Natural killer cell (primary cell): ENCODE measurements around the gene CEND1. TPM values are rescaled to one million over a fixed set of nuclear protein-coding genes. Genes with fewer than 3 reads are reported as not detected.
A peak's percentile ranks its signal among the peaks of the same experiment; 100 is the strongest.

Experiments
- ATAC-seq, 3 donors: fragments of 150-1000 bp in 2 of 3; fragments of 200-7000 bp in 1 of 3; cut with Tn5 transposase; 1 replicate in 1 of 3; 2 replicates in 2 of 3; pipeline ENCODE4 v1.10.0; 2021; ENCODE audit warnings: mild to moderate bottlenecking in 2 of 3, moderate library complexity in 2 of 3
- DNase-seq, 2 donors: peaks; one replicate each; pipeline versions ENCODE4 v3.0.0 to v3.0.0-alpha.2; 2013 to 2021; ENCODE audit warnings: mixed read lengths in 1 of 2
- H3K27ac ChIP-seq: one replicate; pipeline ENCODE4 v1.5.1; 2013; ENCODE audit warnings: mild to moderate bottlenecking, low read length
- H3K27me3 ChIP-seq: one replicate; pipeline ENCODE4 v1.6.1; 2013; ENCODE audit warnings: low read length; ENCODE audit not compliant: control insufficient read depth, insufficient read depth
- H3K36me3 ChIP-seq: one replicate; pipeline ENCODE4 v1.6.1; 2013; ENCODE audit warnings: low read length; ENCODE audit not compliant: control insufficient read depth, insufficient read depth
- H3K4me1 ChIP-seq: one replicate; pipeline ENCODE4 v1.6.1; 2013; ENCODE audit warnings: low read length; ENCODE audit not compliant: control insufficient read depth, insufficient read depth
- H3K4me3 ChIP-seq: one replicate; pipeline ENCODE4 v1.5.1; 2013; ENCODE audit warnings: low read length
- H3K9me3 ChIP-seq: one replicate; pipeline ENCODE4 v1.6.1; 2013; ENCODE audit warnings: low read length; ENCODE audit not compliant: control insufficient read depth, insufficient read depth
- H3K27ac Mint-ChIP-seq, 2 donors: one replicate each; pipeline ENCODE4 v1.8.0; 2022; ENCODE audit warnings: mild to moderate bottlenecking in 2 of 2, mixed read lengths in 2 of 2, moderate library complexity in 1 of 2
- H3K27me3 Mint-ChIP-seq, 2 donors: one replicate each; pipeline ENCODE4 v1.8.0; 2022; ENCODE audit warnings: low read depth in 2 of 2, mixed read lengths in 2 of 2
- H3K36me3 Mint-ChIP-seq: one replicate; pipeline ENCODE4 v1.8.0; 2022; ENCODE audit warnings: mixed read lengths
- H3K4me1 Mint-ChIP-seq, 2 donors: one replicate each; pipeline ENCODE4 v1.8.0; 2022; ENCODE audit warnings: mixed read lengths in 2 of 2
- H3K4me3 Mint-ChIP-seq: one replicate; pipeline ENCODE4 v1.8.0; 2022; ENCODE audit warnings: mild to moderate bottlenecking, moderate library complexity, mixed read lengths
- H3K9me3 Mint-ChIP-seq, 2 donors: one replicate each; pipeline ENCODE4 v1.8.0; 2022; ENCODE audit warnings: mixed read lengths in 2 of 2
- WGBS: methylation state at CpG from one replicate; pipeline ENCODE4 v1.1.7; 2013; ENCODE audit warnings: missing lambda C conversion rate; ENCODE audit not compliant: insufficient coverage; 5-methylcytosine and 5-hydroxymethylcytosine counted together
- intact Hi-C: fragments of 100-400 bp; cut with micrococcal nuclease; formaldehyde crosslinking; loops from one replicate; pipeline ENCODE4 v1.14.2; 2022
- total RNA-seq, 4 donors: library from RNA; stranded (reverse); fragments of 120-200 nt in 1 of 4; gene quantifications; one replicate each; pipeline versions ENCODE4 v1.2.3 to v1.2.4, GENCODE V29; 2013 to 2022
- TF ChIP-seq, protein P1 (sequence below): fragments of 200-600 bp; IDR thresholded peaks from one replicate; pipeline ENCODE4 v1.8.0; 2022; ENCODE audit warnings: antibody characterized with exemption

The CEND1 gene
- total RNA-seq, 3 donors from 2014 or later (not counting 1 experiment from before 2014, with no cell fraction given), result not detected

GRCh38 chr11:819943-820649 is 30.2 kb upstream of the CEND1 start:
- intact Hi-C loops, result loop anchor here (1.0 kb wide), 1 partner anchor 11 kb away; the partner anchor contains the start of gene RPLP2
- Mint-ChIP-seq H3K36me3 (no peaks in the 10 kb centered on the region), H3K27me3 (no peaks in the 10 kb centered on the region), H3K27ac (peak overlapping the region; percentile 81 to 88), H3K9me3 (no peaks in the 10 kb centered on the region), H3K4me3 (peak overlapping the region; percentile 90), H3K4me1 (peaks cover 0 to 17% of the 10 kb centered on the region in 2 donors)
- H3K4me3 ChIP-seq, result peak overlapping the region; percentile 59
- H3K4me1 ChIP-seq, result peaks cover 33% of the 10 kb centered on the region
- peaks cover 9% of the 10 kb centered on the region for H3K36me3 ChIP-seq
- DNase-seq, result peak; percentile 95 to 96
- peak; percentile 77 to 88 (median 78) for ATAC-seq
- TF ChIP-seq, protein P1, sequence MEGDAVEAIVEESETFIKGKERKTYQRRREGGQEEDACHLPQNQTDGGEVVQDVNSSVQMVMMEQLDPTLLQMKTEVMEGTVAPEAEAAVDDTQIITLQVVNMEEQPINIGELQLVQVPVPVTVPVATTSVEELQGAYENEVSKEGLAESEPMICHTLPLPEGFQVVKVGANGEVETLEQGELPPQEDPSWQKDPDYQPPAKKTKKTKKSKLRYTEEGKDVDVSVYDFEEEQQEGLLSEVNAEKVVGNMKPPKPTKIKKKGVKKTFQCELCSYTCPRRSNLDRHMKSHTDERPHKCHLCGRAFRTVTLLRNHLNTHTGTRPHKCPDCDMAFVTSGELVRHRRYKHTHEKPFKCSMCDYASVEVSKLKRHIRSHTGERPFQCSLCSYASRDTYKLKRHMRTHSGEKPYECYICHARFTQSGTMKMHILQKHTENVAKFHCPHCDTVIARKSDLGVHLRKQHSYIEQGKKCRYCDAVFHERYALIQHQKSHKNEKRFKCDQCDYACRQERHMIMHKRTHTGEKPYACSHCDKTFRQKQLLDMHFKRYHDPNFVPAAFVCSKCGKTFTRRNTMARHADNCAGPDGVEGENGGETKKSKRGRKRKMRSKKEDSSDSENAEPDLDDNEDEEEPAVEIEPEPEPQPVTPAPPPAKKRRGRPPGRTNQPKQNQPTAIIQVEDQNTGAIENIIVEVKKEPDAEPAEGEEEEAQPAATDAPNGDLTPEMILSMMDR, result no peak
- no peaks in the 10 kb centered on the region for H3K9me3 ChIP-seq
- H3K27ac ChIP-seq, result peak overlapping the region; percentile 81
- no peaks in the 10 kb centered on the region for H3K27me3 ChIP-seq
- 3% methylated on average over 47 of the region's 47 CpGs for WGBS

DNA sequence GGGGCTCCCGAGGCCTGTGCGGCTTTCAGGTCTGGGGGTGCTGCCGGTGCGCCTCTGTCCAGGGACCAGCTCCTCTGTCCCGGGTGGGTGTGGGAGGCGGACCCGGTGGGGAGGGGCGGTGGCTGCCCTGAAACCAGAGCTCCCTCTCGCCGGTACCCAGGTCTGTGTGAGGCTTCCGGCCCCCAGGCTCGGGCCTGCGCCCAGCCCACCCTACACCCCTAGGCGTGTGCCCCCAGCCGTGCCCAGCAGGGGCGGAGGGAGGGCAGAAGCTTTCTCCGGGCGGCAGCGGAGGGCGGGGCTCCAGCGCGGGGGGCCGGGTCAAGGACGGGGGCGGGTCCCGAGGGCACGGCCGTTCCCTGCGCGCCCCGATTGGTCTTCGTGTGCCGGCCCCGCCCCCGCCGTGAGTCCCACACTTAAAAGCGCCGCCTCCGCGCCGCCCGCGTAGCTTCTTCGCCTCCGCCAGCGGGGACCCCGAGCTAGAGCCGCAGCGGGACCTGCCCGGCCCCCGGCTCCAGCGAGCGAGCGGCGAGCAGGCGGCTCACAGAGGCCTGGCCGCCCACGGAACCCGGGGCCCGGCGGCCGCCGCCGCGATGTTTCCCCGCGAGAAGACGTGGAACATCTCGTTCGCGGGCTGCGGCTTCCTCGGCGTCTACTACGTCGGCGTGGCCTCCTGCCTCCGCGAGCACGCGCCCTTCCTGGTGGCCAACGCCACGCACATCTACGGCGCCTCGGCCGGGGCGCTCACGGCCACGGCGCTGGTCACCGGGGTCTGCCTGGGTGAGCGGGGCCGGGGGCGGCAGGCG is 29.4 kb upstream of the CEND1 start:
- Histone ChIP-seq H3K27me3 (no peaks in the 10 kb centered on the region), H3K36me3 (peaks cover 5% of the 10 kb centered on the region), H3K4me3 (peak overlapping the region; percentile 59), H3K9me3 (no peaks in the 10 kb centered on the region), H3K4me1 (peaks cover 33% of the 10 kb centered on the region), H3K27ac (peak overlapping the region; percentile 81)
- peaks cover 0 to 17% of the 10 kb centered on the region in 2 donors for H3K4me1 Mint-ChIP-seq
- H3K36me3 Mint-ChIP-seq, result no peaks in the 10 kb centered on the region
- H3K27me3 Mint-ChIP-seq, result no peaks in the 10 kb centered on the region
- peak overlapping the region; percentile 90 for H3K4me3 Mint-ChIP-seq
- intact Hi-C loops, result loop anchor here (1.0 kb wide), 1 partner anchor 10 kb away; the partner anchor contains the start of gene RPLP2
- ATAC-seq (peak; percentile 76 to 90 (median 79)), DNase-seq (peak; percentile 94)
- TF ChIP-seq, protein P1, result peak; percentile 11
- no peaks in the 10 kb centered on the region for H3K9me3 Mint-ChIP-seq
- WGBS, result under 1% methylated on average over 96 of the region's 96 CpGs
- H3K27ac Mint-ChIP-seq, result peak overlapping the region; percentile 81 to 88

DNA sequence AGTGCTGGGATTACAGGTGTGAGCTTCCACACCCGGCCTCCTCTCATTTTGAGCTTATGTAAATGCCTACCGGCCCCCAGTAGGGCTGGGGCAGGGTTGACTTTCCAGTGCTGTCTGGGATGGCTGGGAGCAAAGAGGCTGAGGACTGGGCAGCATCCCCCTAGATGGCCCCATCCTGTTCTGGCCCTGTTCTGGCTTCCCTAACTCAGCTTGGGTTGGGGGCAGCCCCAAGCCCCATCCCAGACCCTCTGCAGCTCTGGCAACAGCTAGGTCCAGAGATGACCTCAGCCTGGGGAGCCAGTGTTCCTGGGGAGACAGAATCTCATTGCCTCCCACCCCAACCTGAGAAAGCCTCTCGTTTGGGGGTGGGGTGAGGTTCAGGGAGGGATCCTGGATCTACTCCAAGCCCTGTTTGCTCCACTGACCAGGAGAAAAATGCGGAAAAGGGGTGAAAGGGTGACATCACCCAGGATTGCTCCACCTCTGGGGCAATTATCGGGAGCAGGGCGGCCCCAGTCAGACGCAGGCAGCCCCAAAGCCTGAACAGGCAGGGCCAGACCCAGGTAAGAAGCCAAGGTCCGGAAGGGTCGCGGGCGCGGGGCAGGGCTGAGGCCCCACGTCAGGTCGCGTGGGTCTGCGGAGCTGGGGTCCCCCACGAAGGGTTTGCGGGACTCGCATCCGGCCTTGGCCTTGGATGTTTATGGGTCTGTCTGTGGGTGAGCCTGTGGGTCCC is 28.7 kb upstream of the CEND1 start, which contains the start of gene PNPLA2:
PNPLA2 (plus strand) TSS at position 519 of the 733 bp plus-strand sequence. CDS start 805 bp downstream, outside the sequence.
- H3K4me3 ChIP-seq, result peak within 1 kb of the TSS; percentile 59
- peaks cover 33% of the 10 kb centered on the region for H3K4me1 ChIP-seq
- Mint-ChIP-seq H3K36me3 (no peaks in the 10 kb centered on the region), H3K4me1 (peaks cover 0 to 17% of the 10 kb centered on the region in 2 donors), H3K27me3 (no peaks in the 10 kb centered on the region), H3K27ac (peak within 1 kb of the TSS; percentile 81 to 88), H3K4me3 (peak within 1 kb of the TSS; percentile 90), H3K9me3 (no peaks in the 10 kb centered on the region)
- DNase-seq, result no peak
- TF ChIP-seq, protein P1, result no peak
- H3K27me3 ChIP-seq, result no peaks in the 10 kb centered on the region
- 41% methylated on average over 19 of the region's 20 CpGs for WGBS
- peaks cover 9% of the 10 kb centered on the region for H3K36me3 ChIP-seq
- intact Hi-C loops, result loop anchor here (1.0 kb wide), 1 partner anchor 9 kb away; the partner anchor contains the start of gene RPLP2
- no peaks in the 10 kb centered on the region for H3K9me3 ChIP-seq
- no peak for ATAC-seq
- peak within 1 kb of the TSS; percentile 81 for H3K27ac ChIP-seq
